Epithelial cell of esophagus (primary cell): ENCODE results near the gene PITPNM2.

Source experiments
- DNase-seq: peaks from one replicate; pipeline ENCODE4 v3.0.0; 2010; ENCODE audit warnings: low read depth
- H3K4me3 ChIP-seq: 2 replicates; pipeline ENCODE4 v1.5.1; 2011; ENCODE audit warnings: mild to moderate bottlenecking, low read length, control low read depth
- TF ChIP-seq, protein P1 (sequence below): IDR thresholded peaks from 2 replicates; pipeline ENCODE4 v1.5.1; 2011; ENCODE audit warnings: low read depth, mild to moderate bottlenecking, low read length, control low read depth, inconsistent platforms; ENCODE audit not compliant: insufficient read depth; ENCODE audit errors: missing control alignments

PITPNM2 gene

GRCh38 chr12:123122626-123123025 lies 28.3 kb downstream of the PITPNM2 start:
- TF ChIP-seq, protein P1, sequence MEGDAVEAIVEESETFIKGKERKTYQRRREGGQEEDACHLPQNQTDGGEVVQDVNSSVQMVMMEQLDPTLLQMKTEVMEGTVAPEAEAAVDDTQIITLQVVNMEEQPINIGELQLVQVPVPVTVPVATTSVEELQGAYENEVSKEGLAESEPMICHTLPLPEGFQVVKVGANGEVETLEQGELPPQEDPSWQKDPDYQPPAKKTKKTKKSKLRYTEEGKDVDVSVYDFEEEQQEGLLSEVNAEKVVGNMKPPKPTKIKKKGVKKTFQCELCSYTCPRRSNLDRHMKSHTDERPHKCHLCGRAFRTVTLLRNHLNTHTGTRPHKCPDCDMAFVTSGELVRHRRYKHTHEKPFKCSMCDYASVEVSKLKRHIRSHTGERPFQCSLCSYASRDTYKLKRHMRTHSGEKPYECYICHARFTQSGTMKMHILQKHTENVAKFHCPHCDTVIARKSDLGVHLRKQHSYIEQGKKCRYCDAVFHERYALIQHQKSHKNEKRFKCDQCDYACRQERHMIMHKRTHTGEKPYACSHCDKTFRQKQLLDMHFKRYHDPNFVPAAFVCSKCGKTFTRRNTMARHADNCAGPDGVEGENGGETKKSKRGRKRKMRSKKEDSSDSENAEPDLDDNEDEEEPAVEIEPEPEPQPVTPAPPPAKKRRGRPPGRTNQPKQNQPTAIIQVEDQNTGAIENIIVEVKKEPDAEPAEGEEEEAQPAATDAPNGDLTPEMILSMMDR: no peak
- H3K4me3 ChIP-seq: no peak overlapping the region
- DNase-seq: no peak

DNA sequence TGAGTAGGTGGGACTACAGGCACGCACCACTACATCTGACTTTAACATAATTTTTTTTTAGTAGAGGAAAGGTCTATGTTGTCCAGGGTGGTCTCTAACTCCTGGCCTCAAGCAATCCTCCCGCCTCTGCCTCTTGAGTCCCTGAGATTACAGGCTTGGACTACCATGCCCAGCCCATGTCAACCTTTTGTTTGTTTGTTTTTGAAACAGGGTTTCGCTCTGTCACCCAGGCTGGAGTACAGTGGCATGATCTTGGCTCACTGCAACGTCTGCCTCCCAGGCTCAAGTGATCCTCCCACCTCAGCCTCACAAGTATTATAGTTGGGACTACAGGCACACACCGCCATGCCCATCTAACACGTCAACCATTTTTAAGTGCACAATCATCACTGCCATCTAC lies 29.2 kb downstream of the PITPNM2 start:
- DNase-seq: no peak
- no peak overlapping the region for H3K4me3 ChIP-seq
- TF ChIP-seq, protein P1: no peak

- no peak for DNase-seq
- TF ChIP-seq, protein P1: no peak
Measured at GRCh38 chr12:123120452-123121166, 30.3 kb downstream of the PITPNM2 start.

GRCh38 chr12:123119808-123120207 lies 31.1 kb downstream of the PITPNM2 start:
- TF ChIP-seq, protein P1: no peak
- DNase-seq: no peak

More at GRCh38 chr12:123120452-123121166, 30.3 kb downstream of the PITPNM2 start:
- no peak overlapping the region for H3K4me3 ChIP-seq

DNA sequence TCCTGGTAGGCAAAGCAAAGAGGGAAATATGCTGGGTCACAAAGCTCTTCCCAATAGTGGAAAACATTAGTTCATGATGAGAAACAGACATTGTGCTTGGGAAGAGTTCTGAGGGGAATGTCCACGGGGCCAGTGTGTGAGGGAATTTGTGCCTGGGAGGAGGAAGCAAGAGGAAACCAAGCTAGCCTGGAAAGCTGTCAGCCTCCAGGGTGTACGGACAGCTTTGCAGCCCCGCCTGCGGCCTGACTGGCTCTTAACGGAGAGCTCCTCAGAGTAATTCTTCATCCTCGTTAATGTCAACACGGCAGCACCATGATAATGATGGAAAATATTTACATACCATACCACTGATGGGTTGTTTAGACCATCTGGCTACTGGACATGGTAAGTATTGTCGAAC lies 32.4 kb downstream of the PITPNM2 start:
- no peak overlapping the region for H3K4me3 ChIP-seq
- DNase-seq: no peak
- TF ChIP-seq, protein P1: no peak

More at GRCh38 chr12:123119808-123120207, 31.1 kb downstream of the PITPNM2 start:
- H3K4me3 ChIP-seq: no peak overlapping the region

- DNase-seq: peak; percentile 47
- TF ChIP-seq, protein P1: no peak
- no peak overlapping the region for H3K4me3 ChIP-seq
Measured at GRCh38 chr12:123115409-123116121, 35.3 kb downstream of the PITPNM2 start.
